DND-41 (cell line): ENCODE measurements around the gene C22orf23.

Experiments
- CTCF ChIP-seq: IDR thresholded peaks from 2 replicates; pipeline ENCODE4 v1.5.1; 2012; ENCODE audit warnings: borderline replicate concordance, low read length, moderate library complexity, mild to moderate bottlenecking; ENCODE audit not compliant: poor library complexity, severe bottlenecking; ENCODE audit errors: extremely low read depth
- EZH2 ChIP-seq: IDR thresholded peaks from 3 replicates; pipeline ENCODE4 v1.6.1; 2012; ENCODE audit warnings: borderline replicate concordance, low read depth, mild to moderate bottlenecking, moderate library complexity, low read length, inconsistent platforms; ENCODE audit not compliant: severe bottlenecking

- TF ChIP-seq CTCF = no peak
- no peak for TF ChIP-seq EZH2
Measured at GRCh38 chr22:37999640-38000272, 46.4 kb upstream of the C22orf23 start.
